A549 (cell line): Measurements from ENCODE around the gene RIPPLY3.

Source experiments
- BHLHE40 ChIP-seq: IDR thresholded peaks from 2 replicates; pipeline ENCODE4 v1.6.1; 2012; ENCODE audit warnings: low read depth, low read length, inconsistent platforms
- CHD2 ChIP-seq: fragments of 150-350 bp; IDR thresholded peaks from 2 replicates; pipeline ENCODE4 v1.6.1; 2014; ENCODE audit warnings: low read length; ENCODE audit not compliant: partially characterized antibody
- CHD4 ChIP-seq: fragments of 200-600 bp; sonication (generic); IDR thresholded peaks from 2 replicates; pipeline ENCODE4 v1.6.1; 2016; ENCODE audit warnings: antibody characterized with exemption, mild to moderate bottlenecking, borderline replicate concordance
- NFE2L2 ChIP-seq: fragments of 150-350 bp; conservative IDR thresholded peaks from 2 replicates; pipeline ENCODE4 v1.6.1; 2014; ENCODE audit warnings: low read length
- NR3C1 ChIP-seq: fragments of >200 bp; sonication (Bioruptor Twin); formaldehyde crosslinking; IDR thresholded peaks from 3 replicates; pipeline ENCODE4 v1.6.1; 2017
- POLR2A ChIP-seq: IDR thresholded peaks from 2 replicates; pipeline ENCODE4 v1.6.1; 2012; ENCODE audit warnings: mild to moderate bottlenecking, low read length
- POLR2AphosphoS2 ChIP-seq: conservative IDR thresholded peaks from 2 replicates; pipeline ENCODE4 v1.6.1; 2012; ENCODE audit warnings: low read length, improper control_type of control experiment, inconsistent platforms
- RAD21 ChIP-seq, 2 experiments: fragments of >200 bp in 1 of 2; sonication (Bioruptor Twin) in 1 of 2; formaldehyde crosslinking in 1 of 2; IDR thresholded peaks in 1 of 2; conservative IDR thresholded peaks in 1 of 2; 2 replicates in 1 of 2; 3 replicates in 1 of 2; pipeline ENCODE4 v1.6.1; 2012 to 2018; ENCODE audit warnings: inconsistent platforms in 1 of 2
- RARB ChIP-seq: fragments of 250-450 bp; sonication (Bioruptor Pico); IDR thresholded peaks from 2 replicates; pipeline ENCODE4 v1.8.0; 2021; ENCODE audit warnings: mild to moderate bottlenecking, moderate library complexity
- ZC3H11A ChIP-seq: fragments of 450-650 bp; IDR thresholded peaks from 2 replicates; pipeline ENCODE4 v1.6.1; 2014; ENCODE audit warnings: antibody characterized with exemption, mild to moderate bottlenecking
- TF ChIP-seq, protein P1 (sequence below): fragments of >200 bp; sonication (Bioruptor Twin); formaldehyde crosslinking; IDR thresholded peaks from 3 replicates; pipeline ENCODE4 v1.5.1; 2016
- TF ChIP-seq, protein P2 (sequence below): fragments of 150-350 bp; IDR thresholded peaks from 2 replicates; pipeline ENCODE4 v1.6.1; 2014; ENCODE audit warnings: low read depth, mild to moderate bottlenecking, low read length
- TF ChIP-seq, protein P3 (sequence below): IDR thresholded peaks from 2 replicates; pipeline ENCODE4 v1.6.1; 2012

DNA sequence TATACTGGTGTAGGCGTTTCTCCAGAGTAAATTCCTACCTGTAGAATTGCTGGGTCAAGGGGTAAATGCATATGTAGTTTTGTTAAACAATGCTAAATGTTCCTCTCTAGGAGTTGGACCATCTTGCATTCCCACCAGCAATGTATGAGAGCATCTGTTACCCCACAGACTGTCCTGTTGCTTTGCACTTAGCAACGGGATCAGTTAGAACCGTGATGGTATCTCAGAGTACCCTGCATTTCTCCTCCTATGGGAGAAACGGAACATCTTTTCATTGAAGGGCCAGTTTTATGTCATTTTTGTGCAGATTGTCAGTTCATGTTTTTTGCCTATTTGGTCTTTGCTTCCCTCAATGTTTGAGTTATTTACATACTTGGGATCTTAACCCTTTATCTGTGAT is 18.0 kb upstream of the RIPPLY3 start:
- TF ChIP-seq, protein P1, sequence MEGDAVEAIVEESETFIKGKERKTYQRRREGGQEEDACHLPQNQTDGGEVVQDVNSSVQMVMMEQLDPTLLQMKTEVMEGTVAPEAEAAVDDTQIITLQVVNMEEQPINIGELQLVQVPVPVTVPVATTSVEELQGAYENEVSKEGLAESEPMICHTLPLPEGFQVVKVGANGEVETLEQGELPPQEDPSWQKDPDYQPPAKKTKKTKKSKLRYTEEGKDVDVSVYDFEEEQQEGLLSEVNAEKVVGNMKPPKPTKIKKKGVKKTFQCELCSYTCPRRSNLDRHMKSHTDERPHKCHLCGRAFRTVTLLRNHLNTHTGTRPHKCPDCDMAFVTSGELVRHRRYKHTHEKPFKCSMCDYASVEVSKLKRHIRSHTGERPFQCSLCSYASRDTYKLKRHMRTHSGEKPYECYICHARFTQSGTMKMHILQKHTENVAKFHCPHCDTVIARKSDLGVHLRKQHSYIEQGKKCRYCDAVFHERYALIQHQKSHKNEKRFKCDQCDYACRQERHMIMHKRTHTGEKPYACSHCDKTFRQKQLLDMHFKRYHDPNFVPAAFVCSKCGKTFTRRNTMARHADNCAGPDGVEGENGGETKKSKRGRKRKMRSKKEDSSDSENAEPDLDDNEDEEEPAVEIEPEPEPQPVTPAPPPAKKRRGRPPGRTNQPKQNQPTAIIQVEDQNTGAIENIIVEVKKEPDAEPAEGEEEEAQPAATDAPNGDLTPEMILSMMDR: no peak
- TF ChIP-seq, protein P2, sequence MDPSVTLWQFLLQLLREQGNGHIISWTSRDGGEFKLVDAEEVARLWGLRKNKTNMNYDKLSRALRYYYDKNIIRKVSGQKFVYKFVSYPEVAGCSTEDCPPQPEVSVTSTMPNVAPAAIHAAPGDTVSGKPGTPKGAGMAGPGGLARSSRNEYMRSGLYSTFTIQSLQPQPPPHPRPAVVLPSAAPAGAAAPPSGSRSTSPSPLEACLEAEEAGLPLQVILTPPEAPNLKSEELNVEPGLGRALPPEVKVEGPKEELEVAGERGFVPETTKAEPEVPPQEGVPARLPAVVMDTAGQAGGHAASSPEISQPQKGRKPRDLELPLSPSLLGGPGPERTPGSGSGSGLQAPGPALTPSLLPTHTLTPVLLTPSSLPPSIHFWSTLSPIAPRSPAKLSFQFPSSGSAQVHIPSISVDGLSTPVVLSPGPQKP: no peak
- TF ChIP-seq POLR2A (no peak), RARB (CRISPR knock-in tag) (no peak), ZC3H11A (no peak), NFE2L2 (no peak), RAD21 (conservative IDR thresholded peaks at IDR 0.05 in 1 of 2, IDR thresholded peaks at IDR 0.05 in 1 of 2) (no peak), POLR2AphosphoS2 (no peak), CHD2 (no peak), BHLHE40 (no peak), NR3C1 (no peak), CHD4 (no peak)
- TF ChIP-seq, protein P3, sequence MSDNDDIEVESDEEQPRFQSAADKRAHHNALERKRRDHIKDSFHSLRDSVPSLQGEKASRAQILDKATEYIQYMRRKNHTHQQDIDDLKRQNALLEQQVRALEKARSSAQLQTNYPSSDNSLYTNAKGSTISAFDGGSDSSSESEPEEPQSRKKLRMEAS: no peak
